ENCODE data around the gene GIPC2. TPM values are rescaled to one million over a fixed set of nuclear protein-coding genes. Genes with fewer than 3 reads are reported as not detected.

The GIPC2 gene
- total and polyA plus RNA-seq, 9 of the 15 experiments (the other 6 are each of a cell fraction or from before 2014, with no cell fraction given), result 0.01 to 0.05 (median 0.04) TPM; not detected in 3

DNA sequence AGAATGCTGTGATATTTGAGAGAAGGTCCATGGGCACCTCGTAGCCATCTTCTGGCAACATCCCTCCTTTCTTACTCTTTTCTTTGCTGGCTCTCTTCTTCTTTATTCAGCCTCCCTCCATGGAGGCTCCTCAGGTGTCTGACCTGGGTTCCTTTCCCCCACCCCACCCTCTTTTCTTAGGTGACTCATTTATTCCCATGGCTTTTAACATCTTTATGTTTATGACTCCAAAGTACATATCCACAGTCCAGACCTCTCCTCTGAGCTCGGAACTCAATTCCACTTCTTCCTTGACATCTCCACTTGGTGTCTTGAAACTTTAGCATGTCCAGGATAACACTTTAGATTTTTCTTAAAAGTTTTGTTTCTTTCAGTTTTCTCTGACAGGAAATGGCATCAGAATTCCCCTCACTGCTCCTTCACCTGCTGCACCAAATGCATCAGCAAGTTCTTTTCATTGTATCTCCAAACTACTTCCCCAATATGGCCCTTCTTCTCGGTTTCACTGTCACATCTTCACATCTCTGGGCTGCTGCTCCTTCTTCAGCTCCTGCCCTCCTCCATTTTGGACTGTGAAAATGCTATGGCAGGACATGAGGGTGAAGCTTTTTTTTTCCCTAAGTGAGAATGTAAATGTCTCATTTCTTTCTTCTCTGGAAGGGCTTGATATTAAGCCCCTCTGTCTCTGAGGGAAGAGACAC, 95.9 kb downstream of the GIPC2 start:
- Histone ChIP-seq H3K9me3 (replicated peaks; ENCODE audit: control insufficient read depth, insufficient read depth, low read depth, low read length) (no peaks in the 10 kb centered on the region), H3K4me1 (replicated peaks in 1 of 2; ENCODE audit: control insufficient read depth in 2 of 2, insufficient read depth in 2 of 2, low read length in 2 of 2) (no peaks in the 10 kb centered on the region), H3K27ac (ENCODE audit: extremely low read depth, low read depth, low read length) (no peak overlapping the region), H3K9me1 (ENCODE audit: control insufficient read depth, insufficient read depth, low read length) (no peaks in the 10 kb centered on the region), H3K9ac (ENCODE audit: insufficient read depth in 1 of 2, low read depth in 2 of 2, low read length in 2 of 2) (no peak overlapping the region), H3K27me3 (ENCODE audit: control insufficient read depth in 2 of 2, insufficient read depth in 2 of 2, low read length in 2 of 2) (no peaks in the 10 kb centered on the region), H3K4me3 (no peak overlapping the region), H3K4me2 (ENCODE audit: insufficient read depth, low read length) (no peak overlapping the region), H3K79me2 (ENCODE audit: control insufficient read depth, insufficient read depth, low read length) (no peaks in the 10 kb centered on the region), H4K20me1 (replicated peaks; ENCODE audit: control insufficient read depth, insufficient read depth, low read length) (no peaks in the 10 kb centered on the region), H2AFZ (ENCODE audit: low read depth, low read length) (no peak overlapping the region), H3K36me3 (ENCODE audit: control insufficient read depth, insufficient read depth, low read length) (no peaks in the 10 kb centered on the region)
- BruUV-seq (replicated peaks), result no TSS peak
- ATAC-seq, result no peak
- intact Hi-C loops (cut with micrococcal nuclease), result no loop called here
- DNase-seq (ENCODE audit: extremely low read depth in 1 of 4, low spot score in 3 of 4), result no peak
- POLR2A ChIA-PET, result no interaction called here
- FAIRE-seq, result no peak
- in situ Hi-C loops (cut with MboI), result loop anchor here (25.0 kb wide), 1 partner anchor 521 kb away; no protein-coding TSS in a partner anchor
- CTCF ChIA-PET (ENCODE audit: low intra/inter-chr PET ratio), result no interaction called here
- 2% methylated on average over 3 of the region's 3 CpGs for WGBS (ENCODE audit: insufficient coverage, low coverage, missing lambda C conversion rate)
- TF ChIP-seq KDM2B (CRISPR knock-in tag; IDR thresholded peaks at IDR 0.05) (no peak), KAT8 (IDR thresholded peaks at IDR 0.05; ENCODE audit: low read depth) (no peak), COPS2 (conservative IDR thresholded peaks at IDR 0.05) (no peak), ZNF23 (CRISPR knock-in tag; IDR thresholded peaks at IDR 0.05) (no peak), ZNF444 (CRISPR knock-in tag; IDR thresholded peaks at IDR 0.05) (no peak), ZNF583 (CRISPR knock-in tag; IDR thresholded peaks at IDR 0.05) (no peak), PHF8 (IDR thresholded peaks at IDR 0.05; ENCODE audit: borderline replicate concordance, low read length) (no peak), ZNF780A (CRISPR knock-in tag; IDR thresholded peaks at IDR 0.05) (no peak), ZNF263 (CRISPR knock-in tag; IDR thresholded peaks at IDR 0.05; ENCODE audit: borderline replicate concordance) (no peak), SRF (CRISPR knock-in tag; IDR thresholded peaks at IDR 0.05) (no peak), SETDB1 (IDR thresholded peaks at IDR 0.05; ENCODE audit: low read length) (no peak)
- TF ChIP-seq, protein P1, sequence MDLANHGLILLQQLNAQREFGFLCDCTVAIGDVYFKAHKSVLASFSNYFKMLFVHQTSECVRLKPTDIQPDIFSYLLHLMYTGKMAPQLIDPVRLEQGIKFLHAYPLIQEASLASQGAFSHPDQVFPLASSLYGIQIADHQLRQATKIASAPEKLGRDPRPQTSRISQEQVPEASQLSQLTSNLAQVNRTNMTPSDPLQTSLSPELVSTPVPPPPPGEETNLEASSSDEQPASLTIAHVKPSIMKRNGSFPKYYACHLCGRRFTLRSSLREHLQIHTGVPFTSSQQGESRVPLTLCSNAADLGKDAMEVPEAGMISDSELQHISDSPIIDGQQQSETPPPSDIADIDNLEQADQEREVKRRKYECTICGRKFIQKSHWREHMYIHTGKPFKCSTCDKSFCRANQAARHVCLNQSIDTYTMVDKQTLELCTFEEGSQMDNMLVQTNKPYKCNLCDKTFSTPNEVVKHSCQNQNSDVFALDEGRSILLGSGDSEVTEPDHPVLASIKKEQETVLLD (IDR thresholded peaks at IDR 0.05), result no peak

All from K562 (cell line).